ENCODE measurements around the gene C1orf105. TPM values are rescaled to one million over a fixed set of nuclear protein-coding genes. Genes with fewer than 3 reads are reported as not detected.

Gene C1orf105
- total and polyA plus RNA-seq, 10 of the 15 experiments (the other 5 are each of a cell fraction or from before 2014, with no cell fraction given): not detected

GRCh38 chr1:172394141-172394751 is 26.2 kb upstream of the C1orf105 start:
- Histone ChIP-seq H3K9ac (ENCODE audit: control insufficient read depth, insufficient read depth, low read length) (peak overlapping the region; percentile 63; the same call in 1 of the 2 replicates), H3K27ac (ENCODE audit: control insufficient read depth, insufficient read depth) (peak overlapping the region; percentile 98), H3K27me3 (replicated peaks in 1 of 2; ENCODE audit: control insufficient read depth in 2 of 2, insufficient read depth in 2 of 2, low read length in 1 of 2) (no peaks in the 10 kb centered on the region), H4K20me1 (ENCODE audit: control insufficient read depth, insufficient read depth) (no peaks in the 10 kb centered on the region), H3K4me3 (0 out of 2 replicates have a peak overlapping the region, but pooled peaks have one; percentile 13), H2AFZ (ENCODE audit: control insufficient read depth, low read depth, low read length) (peak overlapping the region; percentile 12; the same call in 1 of the 2 replicates), H3K4me2 (ENCODE audit: control insufficient read depth, insufficient read depth) (peak overlapping the region; percentile 78), H3K9me3 (replicated peaks; ENCODE audit: control insufficient read depth, insufficient read depth, low read length) (no peaks in the 10 kb centered on the region; the same call in 2 of the 3 replicates), H3K4me1 (ENCODE audit: control insufficient read depth, insufficient read depth, low read length) (peaks cover 86% of the 10 kb centered on the region), H3K36me3 (ENCODE audit: control insufficient read depth in 2 of 2, insufficient read depth in 2 of 2, low read length in 1 of 2) (no peaks in the 10 kb centered on the region), H3K79me2 (ENCODE audit: control insufficient read depth, insufficient read depth, low read length) (no peaks in the 10 kb centered on the region)
- ATAC-seq (peak; percentile 72), FAIRE-seq (peak; percentile 78), DNase-seq (ENCODE audit: low read depth, low spot score) (peak; percentile 88)
- SMC1A ChIA-PET (ENCODE audit: uncharacterized antibody, unreplicated experiment): interaction anchor here (0.6 to 16.5 kb wide), 20 partner anchors 15 to 1339 kb away, joined by 3 to 458 read pairs (median 4); no protein-coding TSS in a partner anchor
- 1% methylated on average over 4 of the region's 4 CpGs for WGBS (ENCODE audit: insufficient coverage, insufficient replicate concordance, low lambda C conversion rate, missing lambda C conversion rate)
- POLR2A ChIA-PET: interaction anchor here (0.8 to 8.1 kb wide), 7 partner anchors 13 to 55 kb away, joined by 3 to 73 read pairs (median 6); no protein-coding TSS in a partner anchor
- intact Hi-C loops (cut with micrococcal nuclease; ENCODE audit: unreplicated experiment): loop anchor here (1.0 kb wide), 1 partner anchor 36 kb away; no protein-coding TSS in a partner anchor
- BruUV-seq (replicated peaks): TSS peak; percentile 55
- CTCF ChIA-PET: interaction anchor here (0.6 to 12.4 kb wide), 13 partner anchors 12 to 304 kb away, joined by 3 to 153 read pairs (median 5); partner anchors contain the start of gene PIGC
- in situ Hi-C loops (cut with MboI): loop anchor here (5.0 kb wide), 2 partner anchors 52 to 212 kb away; no protein-coding TSS in a partner anchor
- RAD21 ChIA-PET (ENCODE audit: unreplicated experiment): interaction anchor here (0.6 to 15.1 kb wide), 18 partner anchors 9 to 390 kb away, joined by 3 to 394 read pairs (median 4); no protein-coding TSS in a partner anchor
- TF ChIP-seq PML (IDR thresholded peaks at IDR 0.05; ENCODE audit: low read length) (no peak), SUPT20H (IDR thresholded peaks at IDR 0.05; ENCODE audit: borderline replicate concordance, control insufficient read depth, low read depth, low read length) (no peak), ZSCAN29 (IDR thresholded peaks at IDR 0.05) (no peak), PBX3 (IDR thresholded peaks at IDR 0.05; ENCODE audit: insufficient replicate concordance, low read depth, low read length) (peak; percentile 84), PAX5 (IDR thresholded peaks at IDR 0.05; ENCODE audit: borderline replicate concordance, low read depth, low read length) (peak; percentile 62; the same call in 1 of the 2 replicates), RAD21 (IDR thresholded peaks at IDR 0.05; ENCODE audit: insufficient read depth, low read depth, low read length) (0 out of 2 replicates have a peak, but pooled peaks have one; percentile 21), USF1 (IDR thresholded peaks at IDR 0.05; ENCODE audit: borderline replicate concordance, extremely low read length, insufficient read depth, low read depth, low read length) (no peak), TCF3 (IDR thresholded peaks at IDR 0.05; ENCODE audit: borderline replicate concordance, insufficient read depth, low read depth, low read length) (no peak), ETV6 (conservative IDR thresholded peaks at IDR 0.05 in 1 of 2, IDR thresholded peaks at IDR 0.05 in 1 of 2; ENCODE audit: borderline replicate concordance in 1 of 2, low read depth in 1 of 2) (peak in 1 of 2 experiments; percentile 41; a peak in 1 of 4 replicates), STAT1 (conservative IDR thresholded peaks at IDR 0.05) (no peak), KLF5 (IDR thresholded peaks at IDR 0.05; ENCODE audit: partially characterized antibody) (no peak), RCOR1 (conservative IDR thresholded peaks at IDR 0.05; ENCODE audit: low read depth, low read length) (0 out of 2 replicates have a peak, but pooled peaks have one; percentile 32), RELA (IDR thresholded peaks at IDR 0.05; ENCODE audit: borderline replicate concordance, partially characterized antibody) (no peak), IKZF1 (conservative IDR thresholded peaks at IDR 0.05) (0 out of 2 replicates have a peak, but pooled peaks have one; percentile 14), POLR2AphosphoS5 (IDR thresholded peaks at IDR 0.05; ENCODE audit: low read length) (peak; percentile 46; the same call in 1 of the 2 replicates), ZNF384 (IDR thresholded peaks at IDR 0.05; ENCODE audit: borderline replicate concordance, low read depth, low read length) (no peak), E4F1 (IDR thresholded peaks at IDR 0.05; ENCODE audit: borderline replicate concordance, partially characterized antibody) (no peak)

Measured in GM12878 (cell line).